ENCODE data around the gene LHPP.

DNA sequence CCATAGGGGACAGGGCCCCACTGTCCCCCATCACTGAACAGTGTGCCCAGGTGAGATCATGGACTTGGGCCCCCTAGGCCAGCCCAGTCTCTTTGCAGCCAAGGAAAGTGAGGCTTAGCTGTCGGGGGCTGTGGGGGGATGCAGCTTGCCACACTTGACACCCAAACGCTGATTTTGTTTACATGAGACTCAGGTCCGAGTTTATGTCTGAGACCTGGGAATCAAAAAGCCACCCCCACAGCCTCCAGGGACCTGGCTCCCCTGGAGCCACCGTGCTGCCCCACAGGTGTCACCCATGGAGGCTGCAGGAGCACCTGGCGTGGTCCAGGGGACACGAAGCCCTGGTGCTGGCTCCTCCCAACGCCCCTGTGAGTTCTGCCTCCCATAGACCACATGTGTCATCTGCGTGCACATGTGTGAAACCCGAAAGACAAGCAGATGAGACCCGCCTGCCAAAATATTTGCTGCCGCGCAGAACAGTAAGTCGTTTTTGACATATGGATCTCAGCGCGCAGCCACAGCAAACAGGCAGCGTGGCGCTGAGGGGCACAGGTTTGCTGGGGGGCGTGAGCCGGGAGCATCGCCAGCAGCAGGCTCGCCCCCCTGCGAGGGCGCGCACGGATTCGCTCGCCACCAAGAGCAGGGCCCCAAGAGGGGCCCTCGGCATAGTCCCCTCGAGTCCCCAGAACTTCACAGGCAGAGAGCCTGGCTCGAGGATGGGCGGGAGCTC, 112.3 kb downstream of the LHPP start:
- TF ChIP-seq POLR2A (IDR thresholded peaks at IDR 0.05) (no peak), CTCF (IDR thresholded peaks at IDR 0.05) (no peak)

Measured in transverse colon (tissue), 3 donors.